Cardiac muscle cell (in vitro differentiated cells and primary cell): ENCODE results near the gene NSRP1. TPM values are rescaled to one million over a fixed set of nuclear protein-coding genes. Genes with fewer than 3 reads are reported as not detected.
"Not testable (repeated sequence)": the region's sequence is repeated elsewhere in the genome, so short reads cannot be mapped to it uniquely, and the experiment has no call there.

Experiments
- DNase-seq, 2 donors: peaks; one replicate each; pipeline versions ENCODE4 v3.0.0 to v3.0.0-alpha.2; 2010 to 2017; ENCODE audit warnings: low read depth in 1 of 2, low spot score in 1 of 2
- H3K27ac ChIP-seq: fragments of 200-600 bp; sonication (generic); 2 replicates; pipeline ENCODE4 v1.5.1; 2016
- H3K27me3 ChIP-seq: fragments of 200-600 bp; sonication (generic); 2 replicates; pipeline ENCODE4 v1.6.0; 2016; ENCODE audit warnings: control low read depth
- H3K36me3 ChIP-seq: fragments of 200-600 bp; sonication (generic); 2 replicates; pipeline ENCODE4 v1.5.1; 2016; ENCODE audit warnings: control low read depth
- H3K4me1 ChIP-seq: fragments of 200-600 bp; sonication (generic); 2 replicates; pipeline ENCODE4 v1.8.1; 2017; ENCODE audit warnings: low read depth, mild to moderate bottlenecking, mixed run types
- H3K4me3 ChIP-seq: fragments of 200-600 bp; sonication (generic); 2 replicates; pipeline ENCODE4 v1.5.1; 2016; ENCODE audit warnings: mild to moderate bottlenecking
- H3K9me3 ChIP-seq: fragments of 200-600 bp; sonication (generic); 2 replicates; pipeline ENCODE4 v1.5.1; 2017; ENCODE audit warnings: low read depth, mild to moderate bottlenecking, control low read depth
- CTCF ChIP-seq: IDR thresholded peaks from 2 replicates; pipeline ENCODE4 v1.5.1; 2012; ENCODE audit warnings: low read depth, mild to moderate bottlenecking, low read length
- polyA plus RNA-seq: library from polyadenylated mRNA; unstranded; fragments of >200 nt; fragmentation: Nextera tagmentation; extraction: Ambion mirVana; gene quantifications from 2 replicates; pipeline ENCODE4 v1.2.1, GENCODE V29; 2016
- total RNA-seq: library from RNA; depleted of rRNA; stranded (reverse); fragments of >200 nt; gene quantifications from 2 replicates; pipeline ENCODE4 v1.2.3, GENCODE V29; 2016

Gene NSRP1
- total and polyA plus RNA-seq, 2 experiments from 2014 or later, result 14.6 to 29.1 TPM

- no peaks in the 10 kb centered on the region for H3K27me3 ChIP-seq
- no peak for DNase-seq
- H3K9me3 ChIP-seq, result no peaks in the 10 kb centered on the region
- H3K4me3 ChIP-seq, result no peak overlapping the region
- H3K4me1 ChIP-seq, result peaks cover 4% of the 10 kb centered on the region
- TF ChIP-seq CTCF, result no peak
- no peak overlapping the region for H3K27ac ChIP-seq
- peaks cover 11% of the 10 kb centered on the region for H3K36me3 ChIP-seq
Measured at GRCh38 chr17:30130121-30130520, 13.5 kb downstream of the NSRP1 start.

- TF ChIP-seq CTCF, result no peak
- H3K27ac ChIP-seq, result no peak overlapping the region
- DNase-seq, result no peak
- H3K9me3 ChIP-seq, result no peaks in the 10 kb centered on the region
- H3K36me3 ChIP-seq, result peaks cover 8% of the 10 kb centered on the region
- peaks cover 4% of the 10 kb centered on the region for H3K4me1 ChIP-seq
- no peak overlapping the region for H3K4me3 ChIP-seq
- H3K27me3 ChIP-seq, result no peaks in the 10 kb centered on the region
Measured at GRCh38 chr17:30132615-30133014, 16.0 kb downstream of the NSRP1 start.

- Histone ChIP-seq H3K27me3 (no peaks in the 10 kb centered on the region), H3K9me3 (no peaks in the 10 kb centered on the region), H3K27ac (no peak overlapping the region), H3K36me3 (peaks cover 8% of the 10 kb centered on the region), H3K4me1 (peaks cover 4% of the 10 kb centered on the region), H3K4me3 (no peak overlapping the region)
- no peak for DNase-seq
- no peak for TF ChIP-seq CTCF
Measured at GRCh38 chr17:30133197-30133596, 16.6 kb downstream of the NSRP1 start.

GRCh38 chr17:30134551-30134950 is 17.9 kb downstream of the NSRP1 start:
- DNase-seq, result no peak
- H3K36me3 ChIP-seq, result peaks cover 3% of the 10 kb centered on the region
- no peak overlapping the region for H3K27ac ChIP-seq
- no peak overlapping the region for H3K4me3 ChIP-seq
- peaks cover 4% of the 10 kb centered on the region for H3K4me1 ChIP-seq
- H3K27me3 ChIP-seq, result no peaks in the 10 kb centered on the region
- H3K9me3 ChIP-seq, result no peaks in the 10 kb centered on the region
- TF ChIP-seq CTCF, result no peak

GRCh38 chr17:30137158-30137557 is 20.5 kb downstream of the NSRP1 start:
- Histone ChIP-seq H3K9me3 (no peaks in the 10 kb centered on the region), H3K27me3 (no peaks in the 10 kb centered on the region)
- no peak for DNase-seq

GRCh38 chr17:30147860-30148259 is 31.2 kb downstream of the NSRP1 start:
- not testable (repeated sequence) for DNase-seq, H3K9me3 ChIP-seq, H3K27ac ChIP-seq, H3K36me3 ChIP-seq, H3K4me1 ChIP-seq, H3K27me3 ChIP-seq, H3K4me3 ChIP-seq

More at GRCh38 chr17:30137158-30137557, 20.5 kb downstream of the NSRP1 start:
- no peak for TF ChIP-seq CTCF
- Histone ChIP-seq H3K36me3 (peaks cover 3% of the 10 kb centered on the region), H3K4me3 (no peak overlapping the region), H3K27ac (no peak overlapping the region), H3K4me1 (no peaks in the 10 kb centered on the region)
